C4-2B (cell line): ENCODE measurements around the gene ACOXL.

Experiments
- ZFX ChIP-seq: fragments of 450-650 bp; IDR thresholded peaks from 2 replicates; pipeline ENCODE4 v1.6.1; 2017
- TF ChIP-seq, protein P1 (sequence below): fragments of 450-650 bp; conservative IDR thresholded peaks from 2 replicates; pipeline ENCODE4 v1.5.1; 2017; ENCODE audit warnings: mild to moderate bottlenecking

DNA sequence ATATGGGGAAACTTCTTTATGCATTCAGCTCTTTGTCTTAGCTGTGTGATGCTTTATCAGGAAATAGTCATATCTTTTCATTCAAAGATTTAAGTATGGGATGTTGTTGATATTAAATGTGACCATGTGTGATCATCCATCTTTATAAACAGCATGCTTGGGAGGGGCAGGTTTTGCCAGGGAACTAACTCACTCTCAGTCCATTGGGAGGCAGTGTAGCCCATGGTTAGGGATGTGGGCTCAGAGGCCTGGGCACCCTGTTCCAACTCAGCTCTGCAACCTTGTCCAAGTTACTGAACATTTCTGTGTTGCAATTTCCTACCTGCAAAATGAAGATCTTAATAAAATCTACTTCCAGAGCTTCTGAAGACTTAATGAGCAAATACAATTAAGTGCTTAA lies 296.3 kb downstream of the ACOXL start:
- TF ChIP-seq, protein P1, sequence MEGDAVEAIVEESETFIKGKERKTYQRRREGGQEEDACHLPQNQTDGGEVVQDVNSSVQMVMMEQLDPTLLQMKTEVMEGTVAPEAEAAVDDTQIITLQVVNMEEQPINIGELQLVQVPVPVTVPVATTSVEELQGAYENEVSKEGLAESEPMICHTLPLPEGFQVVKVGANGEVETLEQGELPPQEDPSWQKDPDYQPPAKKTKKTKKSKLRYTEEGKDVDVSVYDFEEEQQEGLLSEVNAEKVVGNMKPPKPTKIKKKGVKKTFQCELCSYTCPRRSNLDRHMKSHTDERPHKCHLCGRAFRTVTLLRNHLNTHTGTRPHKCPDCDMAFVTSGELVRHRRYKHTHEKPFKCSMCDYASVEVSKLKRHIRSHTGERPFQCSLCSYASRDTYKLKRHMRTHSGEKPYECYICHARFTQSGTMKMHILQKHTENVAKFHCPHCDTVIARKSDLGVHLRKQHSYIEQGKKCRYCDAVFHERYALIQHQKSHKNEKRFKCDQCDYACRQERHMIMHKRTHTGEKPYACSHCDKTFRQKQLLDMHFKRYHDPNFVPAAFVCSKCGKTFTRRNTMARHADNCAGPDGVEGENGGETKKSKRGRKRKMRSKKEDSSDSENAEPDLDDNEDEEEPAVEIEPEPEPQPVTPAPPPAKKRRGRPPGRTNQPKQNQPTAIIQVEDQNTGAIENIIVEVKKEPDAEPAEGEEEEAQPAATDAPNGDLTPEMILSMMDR, result peak; percentile 55
- TF ChIP-seq ZFX, result no peak
